LNCAP (cell line): Measurements from ENCODE around the gene WDR55.

Experiments used
- CTCF ChIP-seq: fragments of 450-650 bp; IDR thresholded peaks from 2 replicates; pipeline ENCODE4 v1.5.1; 2017; ENCODE audit warnings: mild to moderate bottlenecking

Gene WDR55

GRCh38 chr5:140711794-140712193 lies 47.1 kb downstream of the WDR55 start:
- no peak for TF ChIP-seq CTCF

- no peak for TF ChIP-seq CTCF
These were observed 48.9 kb downstream of the WDR55 start for GRCh38 chr5:140713562-140714094.

GRCh38 chr5:140718266-140718592 lies 53.5 kb downstream of the WDR55 start:
- no peak for TF ChIP-seq CTCF
